HepG2 (cell line): Measurements from ENCODE around the gene NCOR2. TPM values are rescaled to one million over a fixed set of nuclear protein-coding genes. Genes with fewer than 3 reads are reported as not detected.

Experiments used
- ATAC-seq: fragments of 200-7000 bp; cut with Tn5 transposase; 3 replicates; pipeline ENCODE4 v1.9.1; 2020; ENCODE audit warnings: mild to moderate bottlenecking, moderate library complexity
- BruUV-seq: library from RNA; stranded (reverse); fragments of 400-500 nt; replicated peaks from 2 replicates; lab custom pipeline; 2021; lab: Mats Ljungman, UMichigan
- CTCF ChIA-PET: fragments of 300-600 bp; formaldehyde crosslinking; extraction: SDS; loops from one replicate; lab custom pipeline; 2021; ENCODE audit warnings: low total read pairs, inconsistent platforms, low intra/inter-chr PET ratio; lab: Yijun Ruan, JAX
- POLR2A ChIA-PET: fragments of 350-600 bp; sonication (Branson Sonifier 250); formaldehyde crosslinking; loops from one replicate; lab custom pipeline; 2020; ENCODE audit warnings: antibody characterized with exemption, inconsistent platforms; lab: Yijun Ruan, JAX
- DNase-seq: peaks from one replicate; pipeline ENCODE4 v3.0.0-alpha.2; 2015; ENCODE audit warnings: low spot score
- FAIRE-seq: peaks from 3 replicates; lab custom pipeline; 2011; peaks lifted over from hg19 to GRCh38; lab: Jason Lieb, UNC
- H2AFZ ChIP-seq: one replicate; pipeline ENCODE4 v1.6.1; 2011; ENCODE audit warnings: low read length, inconsistent platforms
- H3K27ac ChIP-seq: fragments of 300-600 bp; 3 replicates; pipeline ENCODE4 v1.8.0; 2011; ENCODE audit warnings: mixed run types, mild to moderate bottlenecking, mixed read lengths, low read length, inconsistent platforms; ENCODE audit not compliant: insufficient read depth; ENCODE audit errors: extremely low read length
- H3K27me3 ChIP-seq, 2 experiments: fragments of 200-600 bp in 1 of 2; 2 replicates in 1 of 2; 3 replicates in 1 of 2; pipeline versions ENCODE4 v1.6.0 to v1.8.0; 2011; ENCODE audit warnings: low read length in 2 of 2, mild to moderate bottlenecking in 2 of 2, moderate library complexity in 2 of 2, inconsistent platforms in 1 of 2; ENCODE audit not compliant: insufficient read depth in 2 of 2, control insufficient read depth in 1 of 2
- H3K36me3 ChIP-seq, 2 experiments: fragments of 200-600 bp in 1 of 2; replicated peaks in 1 of 2; 2 replicates in 1 of 2; 3 replicates in 1 of 2; pipeline versions ENCODE4 v1.5.1 to v1.8.0; 2011; ENCODE audit warnings: low read length in 2 of 2, inconsistent platforms in 1 of 2; ENCODE audit not compliant: insufficient read depth in 2 of 2, control insufficient read depth in 1 of 2
- H3K4me1 ChIP-seq: 2 replicates; pipeline ENCODE4 v1.5.1; 2012; ENCODE audit warnings: low read length, inconsistent platforms; ENCODE audit not compliant: insufficient read depth
- H3K4me2 ChIP-seq: 2 replicates; pipeline ENCODE4 v1.6.0; 2011; ENCODE audit warnings: low read depth, low read length, inconsistent platforms
- H3K4me3 ChIP-seq, 3 experiments: fragments of 200-600 bp in 1 of 3; sonication (generic), shearing (Covaris generic) in 1 of 3; replicated peaks in 1 of 3; 2 replicates each; pipeline ENCODE4 v1.5.1; 2011 to 2016; ENCODE audit warnings: low read length in 3 of 3, inconsistent platforms in 2 of 3, low read depth in 2 of 3, mild to moderate bottlenecking in 2 of 3, control low read depth in 1 of 3, mixed read lengths in 1 of 3; ENCODE audit not compliant: insufficient read depth in 1 of 3
- H3K79me2 ChIP-seq: one replicate; pipeline ENCODE4 v1.6.1; 2011; ENCODE audit warnings: low read length, inconsistent platforms; ENCODE audit not compliant: insufficient read depth
- H3K9ac ChIP-seq: 2 replicates; pipeline ENCODE4 v1.6.0; 2011; ENCODE audit warnings: mild to moderate bottlenecking, low read depth, low read length, inconsistent platforms; ENCODE audit not compliant: insufficient read depth
- H3K9me3 ChIP-seq: 2 replicates; pipeline ENCODE4 v1.5.1; 2012; ENCODE audit warnings: mild to moderate bottlenecking, low read length
- H4K20me1 ChIP-seq: 2 replicates; pipeline ENCODE4 v1.6.0; 2011; ENCODE audit warnings: inconsistent platforms, mild to moderate bottlenecking, low read length, moderate library complexity; ENCODE audit not compliant: insufficient read depth
- GATAD2A ChIP-seq: IDR thresholded peaks from 2 replicates; pipeline ENCODE4 v1.6.1; 2016
- HDAC2 ChIP-seq: sonication (generic); formaldehyde crosslinking; IDR thresholded peaks from 2 replicates; pipeline ENCODE4 v1.4.0; 2020; ENCODE audit warnings: missing genetic modification reagents
- PHF5A ChIP-seq: IDR thresholded peaks from one replicate; pipeline ENCODE4 v1.6.1; 2018; ENCODE audit warnings: low read depth, missing genetic modification reagents; ENCODE audit not compliant: unreplicated experiment
- REXO4 ChIP-seq: sonication (generic); formaldehyde crosslinking; IDR thresholded peaks from 2 replicates; pipeline ENCODE4 v1.8.0; 2022; ENCODE audit warnings: missing genetic modification reagents, mild to moderate bottlenecking, borderline replicate concordance
- RFX5 ChIP-seq: IDR thresholded peaks from 2 replicates; pipeline ENCODE4 v1.6.1; 2011; ENCODE audit warnings: low read depth, low read length, improper control_type of control experiment
- SYNCRIP ChIP-seq: fragments of 200-400 bp; formaldehyde crosslinking; IDR thresholded peaks from 2 replicates; pipeline ENCODE4 v1.6.1; 2018; ENCODE audit warnings: mild to moderate bottlenecking, low read depth, low read length; ENCODE audit not compliant: insufficient read depth
- TAF15 ChIP-seq: fragments of 200-400 bp; formaldehyde crosslinking; IDR thresholded peaks from one replicate; pipeline ENCODE4 v1.6.1; 2018; ENCODE audit warnings: mild to moderate bottlenecking, low read depth, low read length; ENCODE audit not compliant: poor library complexity, severe bottlenecking
- TARDBP ChIP-seq: sonication (generic); formaldehyde crosslinking; IDR thresholded peaks from 2 replicates; pipeline ENCODE4 v1.8.0; 2022; ENCODE audit warnings: mild to moderate bottlenecking, missing genetic modification reagents
- ZFP82 ChIP-seq: sonication (generic); formaldehyde crosslinking; IDR thresholded peaks from 2 replicates; pipeline ENCODE4 v1.5.1; 2020; ENCODE audit warnings: mild to moderate bottlenecking, missing genetic modification reagents, borderline replicate concordance
- ZMYM2 ChIP-seq: sonication (generic); formaldehyde crosslinking; IDR thresholded peaks from 2 replicates; pipeline ENCODE4 v1.8.0; 2022; ENCODE audit warnings: mild to moderate bottlenecking, missing genetic modification reagents
- ZNF629 ChIP-seq: sonication (generic); formaldehyde crosslinking; conservative IDR thresholded peaks from 2 replicates; pipeline ENCODE4 v1.5.0; 2020; ENCODE audit warnings: missing genetic modification reagents
- ZNF761 ChIP-seq: sonication (generic); formaldehyde crosslinking; conservative IDR thresholded peaks from 2 replicates; pipeline ENCODE4 v1.4.0; 2020; ENCODE audit warnings: mild to moderate bottlenecking, missing genetic modification reagents
- WGBS: methylation state at CpG from one replicate; pipeline ENCODE4 v1.1.6; 2017; ENCODE audit warnings: low lambda C conversion rate; 5-methylcytosine and 5-hydroxymethylcytosine counted together
- in situ Hi-C: cut with HindIII; loops from 2 replicates; pipeline ENCODE4 v1.10.0; 2017; ENCODE audit warnings: low pct_unique_long_range_greater_than_20kb; ENCODE audit not compliant: extremely low pct_ligation_motif_present
- intact Hi-C: fragments of 100-400 bp; cut with micrococcal nuclease; formaldehyde crosslinking; loops from one replicate; pipeline ENCODE4 v1.10.0; 2022; ENCODE audit not compliant: unreplicated experiment
- polyA plus RNA-seq, 8 experiments: library from polyadenylated mRNA; depleted of rRNA in 3 of 8; stranded (reverse) in 7 of 8; unstranded in 1 of 8; fragments of >200 nt; fragmentation: Illumina TruSeq in 4 of 8; extraction: Trizol in 4 of 8; gene quantifications; 2 replicates each; pipeline versions ENCODE4 v1.2.1 to v1.2.3, GENCODE V29; 2011 to 2016; ENCODE audit warnings: low read depth in 4 of 8, missing spikeins in 1 of 8, mixed read lengths in 1 of 8; ENCODE audit not compliant: insufficient read depth in 1 of 8
- total RNA-seq, 5 experiments: library from RNA; depleted of rRNA; stranded (reverse); fragments of >200 nt; fragmentation: Illumina TruSeq; extraction: Trizol; gene quantifications; 2 replicates each; pipeline ENCODE4 v1.2.3, GENCODE V29; 2016; ENCODE audit warnings: low read depth in 1 of 5
- TF ChIP-seq, protein P1 (sequence below): sonication (generic); formaldehyde crosslinking; IDR thresholded peaks from 2 replicates; pipeline ENCODE4 v1.5.0; 2020; ENCODE audit warnings: mild to moderate bottlenecking, missing genetic modification reagents, borderline replicate concordance

Gene NCOR2
- total and polyA plus RNA-seq, 2 of the 13 experiments (the other 11 are each of a cell fraction or from before 2014, with no cell fraction given) = 4.5 to 5.7 TPM

DNA sequence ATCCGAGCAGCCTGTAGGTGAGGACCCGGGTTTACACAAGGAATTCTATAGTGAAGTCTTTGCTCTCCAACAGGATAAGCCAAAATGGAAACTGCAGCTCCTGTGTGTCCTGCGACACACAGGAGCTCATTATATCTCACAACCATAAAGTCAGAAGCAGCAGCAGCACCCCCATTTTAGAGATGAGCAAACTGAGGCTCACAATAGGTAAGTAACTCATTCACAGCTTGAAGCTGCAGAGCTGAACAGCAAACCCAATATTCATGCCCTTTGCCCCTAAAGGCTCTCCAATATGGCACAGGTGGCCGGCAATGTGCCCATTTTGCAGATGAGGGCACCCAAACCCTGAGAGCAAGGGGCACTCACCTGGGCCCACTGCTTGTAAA lies 4.6 kb downstream of the NCOR2 start:
- H3K79me2 ChIP-seq = peaks cover 77% of the 10 kb centered on the region
- no TSS peak for BruUV-seq
- no peak overlapping the region for H3K4me2 ChIP-seq
- H4K20me1 ChIP-seq = peaks cover 50% of the 10 kb centered on the region
- intact Hi-C loops (loop anchor here (10.0 kb wide), 3 partner anchors 48 to 212 kb away; no protein-coding TSS in a partner anchor), in situ Hi-C loops (no loop called here)
- H3K9ac ChIP-seq = no peak overlapping the region
- no peak overlapping the region for H2AFZ ChIP-seq
- H3K27me3 ChIP-seq = no peaks in the 10 kb centered on the region
- POLR2A ChIA-PET = no interaction called here
- ATAC-seq (no peak), FAIRE-seq (no peak), DNase-seq (no peak)
- CTCF ChIA-PET = no interaction called here
- H3K36me3 ChIP-seq = no peaks in the 10 kb centered on the region
- 100% methylated on average over 3 of the region's 4 CpGs for WGBS
- peaks cover 15% of the 10 kb centered on the region for H3K4me1 ChIP-seq
- H3K27ac ChIP-seq = no peak overlapping the region
- TF ChIP-seq REXO4 = no peak
- TF ChIP-seq ZNF629 (CRISPR knock-in tag) = peak; percentile 87
- no peak for TF ChIP-seq SYNCRIP
- H3K4me3 ChIP-seq = no peak overlapping the region
- H3K9me3 ChIP-seq = no peaks in the 10 kb centered on the region

GRCh38 chr12:124562018-124562795 lies 5.2 kb downstream of the NCOR2 start:
- no peak for FAIRE-seq
- CTCF ChIA-PET = no interaction called here

More at GRCh38 chr12:124562018-124562795, 5.2 kb downstream of the NCOR2 start:
- no peaks in the 10 kb centered on the region for H3K27me3 ChIP-seq
- no peak overlapping the region for H3K9ac ChIP-seq
- POLR2A ChIA-PET = no interaction called here
- no peak overlapping the region for H3K4me2 ChIP-seq
- intact Hi-C loops (loop anchor here (10.0 kb wide), 3 partner anchors 47 to 213 kb away; no protein-coding TSS in a partner anchor), in situ Hi-C loops (no loop called here)
- DNase-seq (no peak), ATAC-seq (no peak)
- H3K79me2 ChIP-seq = peaks cover 77% of the 10 kb centered on the region
- H2AFZ ChIP-seq = no peak overlapping the region
- peaks cover 15% of the 10 kb centered on the region for H3K4me1 ChIP-seq
- BruUV-seq = no TSS peak
- no peak overlapping the region for H3K4me3 ChIP-seq
- no peaks in the 10 kb centered on the region for H3K36me3 ChIP-seq
- H3K9me3 ChIP-seq = no peaks in the 10 kb centered on the region
- TF ChIP-seq, protein P1, sequence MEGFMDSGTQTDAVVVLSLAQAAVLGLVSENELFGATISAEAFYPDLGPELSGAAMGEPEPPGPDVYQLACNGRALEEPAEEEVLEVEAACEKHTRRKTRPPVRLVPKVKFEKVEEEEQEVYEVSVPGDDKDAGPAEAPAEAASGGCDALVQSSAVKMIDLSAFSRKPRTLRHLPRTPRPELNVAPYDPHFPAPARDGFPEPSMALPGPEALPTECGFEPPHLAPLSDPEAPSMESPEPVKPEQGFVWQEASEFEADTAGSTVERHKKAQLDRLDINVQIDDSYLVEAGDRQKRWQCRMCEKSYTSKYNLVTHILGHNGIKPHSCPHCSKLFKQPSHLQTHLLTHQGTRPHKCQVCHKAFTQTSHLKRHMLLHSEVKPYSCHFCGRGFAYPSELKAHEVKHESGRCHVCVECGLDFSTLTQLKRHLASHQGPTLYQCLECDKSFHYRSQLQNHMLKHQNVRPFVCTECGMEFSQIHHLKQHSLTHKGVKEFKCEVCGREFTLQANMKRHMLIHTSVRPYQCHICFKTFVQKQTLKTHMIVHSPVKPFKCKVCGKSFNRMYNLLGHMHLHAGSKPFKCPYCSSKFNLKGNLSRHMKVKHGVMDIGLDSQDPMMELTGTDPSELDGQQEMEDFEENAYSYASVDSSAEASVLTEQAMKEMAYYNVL (CRISPR knock-in tag) = no peak
- TF ChIP-seq ZNF761 (CRISPR knock-in tag) (no peak), RFX5 (no peak), ZMYM2 (CRISPR knock-in tag) (no peak), PHF5A (CRISPR knock-in tag) (no peak), HDAC2 (CRISPR knock-in tag) (no peak), TARDBP (no peak), TAF15 (no peak), ZFP82 (no peak), GATAD2A (CRISPR knock-in tag) (no peak)
- 92% methylated on average over 18 of the region's 18 CpGs for WGBS
- H3K27ac ChIP-seq = no peak overlapping the region
- peaks cover 51% of the 10 kb centered on the region for H4K20me1 ChIP-seq
